NCI-H2029 treated with DMSO at 0.1 percent for 48 hours (cell line): ENCODE measurements around the gene SGCD.

Experiments used
- DNase-seq: peaks from one replicate; lab custom pipeline; 2025; lab: John Stamatoyannopoulos, UW

The SGCD gene

DNA sequence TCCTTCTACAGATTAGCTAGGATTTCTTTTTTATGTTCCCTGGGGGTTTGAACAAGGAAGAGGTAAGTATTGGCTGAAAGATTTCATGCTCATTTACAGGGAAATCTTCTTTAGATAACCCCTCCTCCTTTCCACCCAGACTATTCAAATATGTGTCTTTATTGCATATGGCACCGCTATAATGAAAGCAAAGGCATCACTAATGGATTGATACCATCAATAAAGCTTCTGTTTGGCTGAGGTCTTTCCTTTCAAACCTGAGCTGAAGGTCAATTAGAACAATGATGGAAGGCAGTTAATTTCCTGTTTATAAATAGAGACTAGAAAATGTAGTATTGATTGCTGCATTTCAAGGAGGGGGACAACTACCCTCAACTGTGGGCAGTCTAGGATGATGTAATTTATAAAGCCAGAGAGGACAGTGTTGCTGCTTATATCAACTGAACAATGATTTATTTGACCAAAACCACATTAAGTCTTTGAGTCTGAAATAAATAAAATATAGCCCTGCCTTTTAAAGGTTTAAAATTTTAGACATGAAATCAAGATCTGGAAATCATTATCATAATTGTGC, 132.9 kb downstream of the SGCD start:
- no peak for DNase-seq

DNA sequence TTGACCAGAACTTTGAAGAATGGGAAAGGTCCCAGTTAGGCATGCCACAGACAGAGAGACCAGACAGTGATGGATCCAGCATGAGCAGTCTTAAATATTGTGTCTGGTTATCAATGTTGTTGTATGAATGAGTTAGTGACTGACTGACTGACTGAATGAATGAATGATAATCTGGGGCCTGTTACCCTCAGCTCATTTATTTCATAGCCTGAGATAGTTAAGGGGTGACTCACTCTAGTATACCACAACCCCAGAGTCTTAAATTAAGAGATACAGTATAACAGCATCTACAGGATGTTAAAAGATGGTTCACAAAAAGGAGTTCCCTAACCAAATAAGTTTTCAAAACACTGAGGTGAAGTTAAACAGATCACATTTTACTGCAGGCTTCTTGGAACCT, 133.5 kb downstream of the SGCD start:
- no peak for DNase-seq

DNA sequence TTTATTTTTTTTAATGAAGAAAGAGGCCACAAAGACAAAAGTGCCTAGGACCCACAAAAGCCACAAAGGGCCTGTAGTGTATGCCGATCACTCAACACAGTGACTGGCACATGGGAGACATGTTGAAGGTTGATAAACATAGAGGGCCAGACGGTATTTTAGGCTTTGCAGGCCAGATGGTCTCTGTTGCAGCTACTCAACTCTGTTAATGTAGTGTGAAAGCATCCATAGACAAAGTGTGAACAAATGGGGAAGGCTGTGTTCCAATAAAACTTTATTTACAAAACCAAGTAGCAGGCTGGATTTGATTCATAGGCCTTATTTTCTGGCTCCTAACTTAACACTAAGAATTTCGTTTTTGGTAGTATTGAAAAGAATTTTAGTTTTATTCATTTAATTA, 139.9 kb downstream of the SGCD start:
- DNase-seq: no peak

DNA sequence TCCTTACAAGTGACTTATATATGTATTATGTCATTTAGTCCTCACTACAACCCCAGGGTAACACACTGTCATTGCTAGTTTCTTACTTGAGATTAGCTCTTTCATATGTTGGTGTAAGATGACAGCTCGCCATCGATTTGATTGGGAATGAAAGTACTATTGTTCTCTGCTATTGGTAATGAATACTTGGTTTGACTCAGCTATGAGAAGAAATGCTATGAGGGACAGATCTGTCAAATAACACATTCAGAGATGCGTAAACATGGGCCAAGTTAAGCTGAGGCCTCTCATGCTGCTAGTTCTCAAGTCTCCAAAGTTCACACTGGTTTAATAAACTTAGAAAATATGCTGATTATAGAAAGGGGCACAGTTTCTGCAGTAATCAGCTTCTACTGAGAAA, 142.7 kb downstream of the SGCD start:
- DNase-seq: no peak

DNA sequence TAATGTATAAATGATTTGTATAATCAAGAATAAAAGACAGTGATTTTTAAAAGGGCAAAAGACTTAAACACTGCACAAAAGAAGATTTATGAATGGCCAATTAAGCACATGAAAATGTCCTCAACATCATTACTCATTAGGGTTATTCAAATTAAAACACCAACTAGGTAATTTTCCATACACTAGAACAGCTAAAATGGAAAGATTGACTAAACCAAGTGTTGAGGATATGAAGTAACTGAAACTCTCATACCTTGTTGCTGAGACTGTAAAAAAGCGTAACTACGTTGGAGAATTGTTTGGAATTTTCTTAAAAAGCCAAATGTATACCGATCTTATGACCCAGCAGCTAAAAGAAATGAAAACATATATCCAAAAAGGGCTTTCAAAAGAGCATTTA, 144.9 kb downstream of the SGCD start:
- no peak for DNase-seq

DNA sequence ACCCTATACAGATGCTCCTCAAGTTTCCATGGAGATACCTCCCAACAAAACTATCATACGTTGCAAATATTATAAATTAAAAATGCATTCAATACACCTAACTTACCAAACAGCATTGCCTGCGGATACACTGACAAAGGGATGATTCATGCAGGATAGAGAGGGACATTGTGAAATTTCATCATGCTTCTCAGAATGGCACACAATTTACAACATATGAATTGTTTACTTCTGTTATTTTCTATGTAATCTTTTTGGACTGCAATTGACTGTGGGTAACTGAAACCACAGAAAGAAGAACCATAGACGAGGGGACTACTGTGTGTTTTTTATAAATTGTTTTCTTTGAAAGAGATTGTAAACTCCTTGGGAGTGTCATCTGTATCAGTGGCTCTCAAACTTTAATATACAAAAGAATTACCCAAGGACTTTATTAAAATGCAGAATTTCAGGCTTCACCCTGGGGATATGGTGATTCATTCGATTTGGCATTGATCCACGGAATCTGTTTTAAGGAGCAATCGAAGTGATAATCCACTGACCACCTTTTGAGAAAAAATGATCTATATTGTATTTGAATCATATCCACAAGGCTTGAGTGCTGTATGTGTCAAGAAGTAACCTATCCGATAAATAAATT, 146.4 kb downstream of the SGCD start:
- no peak for DNase-seq

DNA sequence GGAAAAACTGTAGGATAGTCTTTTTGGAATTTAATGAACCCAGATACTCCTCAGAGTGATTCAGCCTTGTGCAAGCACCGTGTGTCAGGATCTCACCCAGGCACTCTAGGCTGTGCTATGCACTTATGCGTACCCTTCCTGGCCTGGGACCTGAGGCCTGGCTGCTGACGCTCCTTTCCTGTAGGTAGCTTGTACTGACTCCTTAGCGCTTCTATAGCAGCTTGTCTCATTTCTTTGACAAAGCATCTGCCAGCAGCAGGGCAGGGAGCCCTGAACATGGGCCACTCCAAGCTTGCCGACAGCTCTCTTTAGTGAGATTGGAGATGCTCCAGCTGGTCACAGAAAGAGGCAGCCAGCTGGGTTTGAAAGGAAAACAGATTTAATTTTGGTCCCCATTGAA, 147.3 kb downstream of the SGCD start:
- no peak for DNase-seq

DNA sequence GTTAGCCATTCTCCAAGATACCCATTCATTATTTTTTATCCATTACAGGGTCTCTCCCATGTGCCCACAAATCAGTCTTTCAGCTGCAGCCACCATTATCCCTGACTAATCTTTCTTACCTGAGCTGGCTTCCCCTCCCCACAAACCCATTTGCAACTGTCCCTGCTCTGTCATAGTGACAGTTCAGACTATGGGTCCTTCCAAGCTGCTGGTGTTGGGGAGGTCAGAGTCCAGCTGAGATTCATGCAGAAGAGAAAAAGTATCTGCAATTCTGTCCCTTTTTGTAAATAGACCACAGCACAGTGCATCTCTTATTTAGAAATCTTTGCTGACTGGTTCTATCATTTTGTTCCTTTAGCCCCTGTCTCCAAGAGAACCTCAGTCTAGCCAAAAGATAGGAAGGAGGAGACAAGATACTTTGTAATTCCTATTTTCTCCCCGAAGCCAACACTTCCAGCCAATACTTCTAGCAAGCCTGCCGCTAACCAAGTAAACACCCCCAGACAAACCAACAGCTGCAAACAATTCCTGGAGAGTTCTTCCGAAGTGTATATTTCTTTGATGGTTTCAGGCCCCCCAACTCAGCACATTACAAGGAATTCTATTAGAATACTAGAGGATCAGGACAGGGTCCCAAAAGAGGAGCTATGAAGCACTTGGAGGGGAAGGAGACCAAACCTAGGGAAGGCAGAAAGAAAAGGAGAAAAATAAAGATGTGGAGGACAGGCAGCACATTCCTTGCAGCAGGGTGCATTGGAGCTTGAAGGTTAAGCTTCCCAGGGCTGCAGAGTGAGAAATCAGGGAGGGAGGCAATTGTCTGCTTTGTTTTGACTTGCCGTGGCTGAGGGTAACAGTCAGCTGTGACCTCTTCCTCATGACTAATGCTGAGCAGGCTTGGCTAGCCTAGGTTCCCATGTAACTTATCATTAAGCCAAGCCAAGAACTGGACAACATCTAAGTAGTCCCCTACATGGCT, 148.5 kb downstream of the SGCD start:
- no peak for DNase-seq

DNA sequence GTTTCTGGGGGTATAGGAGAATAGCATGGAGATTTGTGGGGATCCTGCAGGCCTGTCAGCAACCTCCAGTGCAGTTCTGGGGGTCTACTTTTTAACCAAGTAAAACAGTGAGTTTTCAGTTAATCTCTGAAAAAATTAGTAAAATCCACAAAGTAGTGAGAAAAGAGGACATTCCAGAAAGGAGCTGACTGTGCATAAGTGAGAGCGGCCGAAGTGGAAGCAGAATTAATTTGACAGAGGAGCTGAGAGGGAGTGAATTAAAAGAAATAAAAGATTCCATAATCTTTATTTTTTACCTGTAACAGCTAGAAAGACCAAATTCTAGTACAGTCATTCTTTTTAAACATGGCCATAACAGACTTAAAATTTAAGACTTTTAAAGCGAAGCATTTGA, 149.2 kb downstream of the SGCD start:
- DNase-seq: no peak

DNA sequence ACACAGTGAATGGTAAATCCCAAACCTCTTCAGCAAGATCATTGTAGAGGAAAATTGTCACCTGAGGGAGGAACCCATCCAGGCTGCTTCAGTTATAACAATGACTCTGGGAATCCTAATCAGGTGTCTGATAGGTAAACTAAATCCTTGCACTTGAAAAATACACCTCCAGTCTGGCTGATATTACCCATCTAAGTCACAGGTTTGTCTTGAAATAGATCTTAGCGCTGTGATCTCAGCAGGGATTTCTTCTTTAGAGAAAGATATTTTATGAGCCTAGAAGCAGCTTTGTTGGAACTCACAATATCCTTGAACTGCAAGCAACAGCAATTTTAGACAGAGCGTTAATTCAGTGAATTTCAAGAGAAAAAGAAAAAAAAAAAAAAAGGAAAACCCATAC, 149.7 kb downstream of the SGCD start:
- DNase-seq: no peak

DNA sequence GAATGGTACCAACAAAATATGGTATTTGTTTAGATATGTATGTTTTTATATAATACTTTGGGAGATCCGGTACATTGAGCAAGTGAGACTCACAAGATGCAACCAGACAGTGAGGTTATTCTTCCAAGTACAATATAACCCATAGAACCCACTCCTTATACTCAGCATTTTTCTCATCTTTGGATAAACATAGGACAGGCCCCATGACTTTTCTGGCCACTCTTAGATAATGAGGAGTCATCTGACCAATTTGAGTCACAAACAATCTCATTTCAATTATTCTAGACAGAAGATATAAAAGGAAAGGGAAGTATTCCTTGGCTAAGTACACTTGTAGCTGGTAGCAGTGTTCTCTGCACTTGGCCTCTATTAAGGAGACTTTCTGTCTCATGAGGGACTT, 150.2 kb downstream of the SGCD start:
- DNase-seq: no peak

DNA sequence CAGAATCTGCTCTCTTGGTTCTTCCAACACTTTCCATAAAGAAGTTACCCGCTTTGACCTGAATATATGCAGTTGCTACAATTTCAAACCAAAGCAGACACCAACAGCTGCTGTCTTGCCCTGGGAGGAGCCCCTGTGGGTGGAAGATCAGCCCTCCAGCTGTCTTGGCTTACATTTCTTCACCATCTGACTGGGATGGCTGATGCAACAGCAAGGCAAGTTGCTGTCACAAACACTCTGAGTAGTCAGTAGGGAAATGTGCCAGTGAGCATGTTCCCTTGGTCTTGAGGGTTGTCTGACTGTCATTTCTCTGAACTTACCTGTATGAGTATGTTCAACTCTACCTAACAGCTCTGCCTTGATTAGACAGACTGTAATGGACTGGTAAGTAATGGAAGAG, 152.9 kb downstream of the SGCD start:
- DNase-seq: no peak

DNA sequence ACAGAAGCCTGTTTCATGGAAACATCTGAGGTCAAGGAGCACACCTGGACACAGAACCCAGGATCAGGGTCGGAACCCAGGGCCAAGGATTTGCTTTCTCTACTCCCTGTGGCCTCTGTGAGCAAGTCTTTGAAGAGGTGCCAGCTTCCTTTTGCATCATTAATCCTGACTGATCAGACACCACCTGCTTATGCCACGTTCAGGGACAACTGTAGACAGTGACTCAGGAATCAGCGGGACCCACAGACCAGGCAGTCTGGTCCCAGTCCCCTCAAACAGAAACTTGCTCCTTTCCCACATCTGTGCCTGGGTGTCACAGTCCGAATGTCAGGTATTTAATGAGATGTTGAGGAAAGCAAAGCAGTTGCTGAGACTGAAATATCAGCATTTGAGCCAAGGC, 154.8 kb downstream of the SGCD start:
- DNase-seq: no peak

DNA sequence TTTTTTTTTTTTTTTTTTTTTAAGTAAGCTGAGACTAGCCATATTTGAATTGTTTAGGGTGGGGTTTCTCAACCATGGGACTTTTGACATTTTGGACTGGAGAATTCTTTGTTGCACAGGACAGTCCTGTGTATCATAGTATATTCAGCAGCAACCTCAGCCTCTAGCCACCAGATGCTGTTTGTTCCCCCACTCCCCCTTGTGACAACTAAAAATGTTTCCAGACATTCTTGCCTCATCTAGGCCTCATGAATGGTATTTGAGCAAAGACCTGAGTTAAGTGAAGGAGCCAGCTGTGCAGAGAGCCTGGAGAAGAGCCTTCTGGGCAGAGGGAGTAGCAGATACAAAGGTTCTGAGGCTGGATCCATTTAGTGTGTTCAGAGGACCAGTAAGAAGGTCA, 155.9 kb downstream of the SGCD start:
- no peak for DNase-seq

DNA sequence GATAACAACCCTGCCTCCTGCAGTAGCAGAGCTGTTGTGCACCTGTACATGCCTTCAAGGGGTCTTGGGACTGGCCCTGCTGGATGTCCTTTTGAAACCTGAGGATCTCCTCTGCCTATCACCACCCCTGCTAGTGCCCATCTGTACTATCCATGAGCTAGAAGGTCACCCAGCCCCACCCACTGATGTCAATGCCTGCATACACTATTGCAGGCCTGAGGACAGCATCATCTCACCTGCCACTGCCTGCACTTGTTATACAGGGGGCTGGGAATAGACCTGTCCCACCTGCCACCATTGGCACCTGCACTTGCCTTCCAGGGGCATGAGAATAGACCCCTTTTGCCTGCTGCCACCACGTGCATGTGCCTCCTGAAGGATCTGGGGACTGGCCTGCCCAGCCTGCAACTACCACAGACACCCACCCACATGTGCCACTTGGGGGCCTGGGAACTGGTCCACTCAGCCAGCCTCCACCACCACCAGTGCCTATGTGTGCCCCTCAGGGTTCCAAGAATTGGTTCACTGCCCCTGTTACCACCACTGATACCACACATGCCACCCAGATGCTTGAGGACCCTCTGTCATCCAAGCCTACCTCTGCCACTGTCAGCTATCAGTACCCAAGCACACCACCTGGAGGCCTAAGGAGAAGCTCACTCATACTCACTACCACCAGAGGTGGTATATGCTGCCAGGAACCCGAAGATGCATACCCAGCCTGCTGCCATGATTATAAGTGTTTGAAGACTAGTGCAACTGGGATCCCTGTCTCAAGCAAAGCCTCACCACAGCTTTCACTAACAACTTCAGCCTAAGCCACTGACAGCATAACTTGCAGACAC, 159.7 kb downstream of the SGCD start:
- DNase-seq: no peak

DNA sequence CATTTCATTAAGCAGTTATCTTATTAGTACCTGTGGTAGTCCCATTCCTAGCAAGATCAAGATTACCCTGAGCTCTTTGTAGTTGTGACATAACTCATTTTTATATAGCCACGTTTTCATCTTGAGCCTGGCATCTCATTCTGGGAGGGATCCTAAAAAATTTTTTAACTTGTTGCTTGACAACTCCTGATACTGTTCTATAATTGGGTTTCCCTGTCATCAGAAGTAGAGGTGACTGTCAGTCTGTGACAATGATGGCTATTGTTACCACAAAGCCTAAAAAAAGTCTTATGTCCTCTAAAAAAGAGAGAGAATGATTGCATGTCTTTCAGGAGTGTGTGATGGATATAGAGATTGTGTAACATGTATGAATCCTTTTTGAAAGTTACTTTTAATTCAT, 164.8 kb downstream of the SGCD start:
- DNase-seq: no peak

DNA sequence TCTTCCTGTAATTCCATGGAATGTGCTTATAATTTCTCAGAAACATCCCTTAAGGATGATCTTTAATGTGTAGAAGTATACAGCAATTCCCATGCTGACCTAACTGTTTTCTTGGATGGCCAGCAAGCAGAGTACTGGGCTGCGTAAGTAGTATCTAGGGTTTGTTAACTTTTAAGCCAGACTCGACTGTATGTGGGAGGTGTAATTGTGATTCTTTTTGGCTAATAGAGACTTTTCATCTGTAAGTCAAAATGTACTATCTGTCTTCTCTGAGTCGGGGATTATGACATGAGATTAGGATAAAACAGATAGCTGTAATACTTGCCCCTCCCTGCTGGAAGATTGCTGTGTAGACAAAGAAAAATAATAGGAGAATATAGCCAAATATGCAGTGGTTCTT, 169.3 kb downstream of the SGCD start:
- no peak for DNase-seq

DNA sequence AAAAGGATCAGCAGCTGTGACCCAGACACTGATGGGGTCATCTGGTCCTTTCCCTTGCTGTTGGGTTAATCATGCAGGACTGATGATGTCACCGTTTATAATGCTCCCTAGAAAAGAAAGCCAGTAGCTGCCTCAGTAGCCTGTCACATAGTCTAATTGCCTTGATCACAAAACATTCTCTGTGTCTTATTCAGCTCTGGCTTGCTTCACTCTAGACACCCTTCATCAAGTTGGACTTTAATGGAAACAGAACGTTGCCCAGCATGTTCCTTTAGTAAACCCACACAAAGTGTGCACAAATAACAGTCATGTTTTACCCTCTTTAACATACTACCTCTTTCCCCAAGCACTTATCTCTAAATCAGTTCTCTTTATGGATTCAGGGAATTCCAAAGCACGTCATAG, 170.8 kb downstream of the SGCD start:
- DNase-seq: no peak

DNA sequence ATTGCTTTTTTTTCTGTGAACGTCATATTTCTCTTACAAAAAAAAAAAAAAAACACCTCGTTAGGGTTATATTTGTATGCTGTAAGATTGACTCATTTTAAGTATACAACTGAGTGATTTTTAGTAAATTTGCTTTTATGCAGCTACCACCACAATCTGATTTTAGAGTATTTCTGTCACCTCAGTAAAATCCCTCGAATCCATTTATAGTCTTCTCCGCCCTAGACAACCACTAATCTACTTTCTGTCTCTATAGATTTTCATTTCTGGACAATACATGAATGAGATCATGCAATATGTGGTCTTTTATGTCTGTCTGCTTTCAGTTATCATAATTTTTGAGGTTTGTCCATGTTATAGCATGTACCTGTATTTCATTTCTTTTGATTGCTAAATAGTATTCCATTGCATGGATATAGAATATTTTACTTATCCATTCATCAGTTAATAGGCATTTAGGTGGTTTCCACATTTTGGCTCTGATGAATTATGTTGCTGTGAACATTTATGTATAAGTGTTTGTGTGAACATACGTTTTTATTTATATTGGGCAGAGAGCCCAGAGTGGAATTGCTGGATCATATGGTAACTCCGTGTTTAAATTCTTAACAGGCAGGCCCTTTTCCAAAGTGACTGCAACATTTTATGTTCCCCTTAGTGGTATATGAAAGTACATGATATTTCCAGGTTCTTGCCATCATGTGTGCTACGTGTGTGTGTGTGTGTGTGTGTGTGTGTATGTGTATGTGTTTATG, 171.4 kb downstream of the SGCD start:
- no peak for DNase-seq

DNA sequence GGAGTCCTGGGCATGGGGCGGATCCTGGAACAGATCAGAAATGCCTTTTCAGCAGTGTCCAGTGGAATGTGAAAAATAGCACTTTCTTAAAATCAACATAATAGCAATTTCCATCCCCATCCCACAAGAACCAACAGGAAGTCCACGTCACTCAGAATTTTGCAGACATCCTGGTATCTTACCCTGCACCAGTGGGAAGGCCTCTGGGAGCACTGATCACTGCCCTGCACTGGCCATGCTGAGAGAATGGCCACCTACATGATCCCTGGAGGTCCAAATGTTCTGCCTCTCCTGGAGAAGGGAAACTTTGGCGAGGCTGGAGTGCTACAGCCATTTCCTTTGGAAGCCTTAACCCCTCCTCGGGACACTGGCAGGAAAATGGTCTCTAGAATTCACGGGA, 173.8 kb downstream of the SGCD start:
- DNase-seq: no peak

DNA sequence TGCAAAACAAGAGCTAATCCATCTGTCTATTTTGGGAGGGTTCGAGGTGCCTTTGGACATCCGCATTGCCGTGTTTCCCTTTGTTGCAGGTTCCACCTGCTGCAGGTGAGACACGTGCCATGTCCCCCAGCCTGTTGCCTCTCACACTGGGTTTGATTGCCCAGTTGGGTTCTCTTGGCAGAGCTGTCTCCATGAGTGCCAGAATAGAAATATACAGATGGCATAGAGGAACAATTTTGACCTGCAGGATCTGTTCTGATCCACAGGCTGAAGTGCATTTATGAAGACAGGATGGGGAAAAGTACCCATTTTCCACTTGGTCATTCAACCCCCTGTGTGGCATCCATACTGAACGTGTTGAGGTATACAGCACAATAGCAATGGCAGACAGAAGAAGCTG, 178.1 kb downstream of the SGCD start:
- no peak for DNase-seq
